ENCODE measurements around the gene COA8.

GRCh38 chr14:103543140-103543539, 19.6 kb upstream of the COA8 start:
- no peak for TF ChIP-seq POLR2AphosphoS5 (IDR thresholded peaks at IDR 0.05; ENCODE audit: low read depth, low read length)
- TF ChIP-seq POLR2A (IDR thresholded peaks at IDR 0.05; ENCODE audit: low read depth, low read length), result no peak
